Left lung (tissue), 10 donors: Measurements from ENCODE around the gene UBE2O. TPM values are rescaled to one million over a fixed set of nuclear protein-coding genes. Genes with fewer than 3 reads are reported as not detected.

Experiments
- ATAC-seq: fragments of 200-7000 bp; cut with Tn5 transposase; one replicate; pipeline ENCODE4 v1.9.1; 2020; ENCODE audit warnings: moderate library complexity
- DNase-seq, 4 donors: peaks; one replicate each; pipeline ENCODE4 v3.0.0-alpha.2; 2013 to 2020
- H3K27ac ChIP-seq, 2 donors: fragments of 200-600 bp; sonication (generic) in 1 of 2; one replicate each; pipeline versions ENCODE4 v1.5.0 to v1.8.0; 2020 to 2021
- H3K27me3 ChIP-seq, 2 donors: fragments of 200-600 bp; sonication (generic) in 1 of 2; one replicate each; pipeline versions ENCODE4 v1.5.0 to v1.8.0; 2020 to 2021
- H3K36me3 ChIP-seq, 2 donors: fragments of 200-600 bp; sonication (generic) in 1 of 2; one replicate each; pipeline versions ENCODE4 v1.5.0 to v1.8.0; 2020 to 2021
- H3K4me1 ChIP-seq, 2 donors: fragments of 200-600 bp; one replicate each; pipeline ENCODE4 v1.8.0; 2021
- H3K4me3 ChIP-seq, 2 donors: fragments of 200-600 bp; sonication (generic) in 1 of 2; one replicate each; pipeline versions ENCODE4 v1.5.0 to v1.8.0; 2020 to 2021; ENCODE audit warnings: mild to moderate bottlenecking in 1 of 2
- H3K9me3 ChIP-seq, 2 donors: fragments of 200-600 bp; sonication (generic) in 1 of 2; one replicate each; pipeline versions ENCODE4 v1.5.0 to v1.8.0; 2020 to 2021
- intact Hi-C, 2 donors: fragments of 100-400 bp; cut with DNase I; formaldehyde crosslinking; loops; one replicate each; pipeline versions ENCODE4 v1.11.2 to v1.14.2; 2022
- polyA plus RNA-seq, 6 donors: library from polyadenylated mRNA; unstranded; fragments of 120-200 nt; gene quantifications; one replicate each; pipeline ENCODE4 v1.2.1, GENCODE V29; 2013; ENCODE audit not compliant: insufficient read length in 6 of 6
- total RNA-seq, 2 donors: library from RNA; stranded (reverse); fragmentation: NEBNext Ultra II Directional; extraction: Animal tissue kit (Norgen Biotek cat#: 25700); gene quantifications; one replicate each; pipeline ENCODE4 v1.2.1, GENCODE V29; 2021
- TF ChIP-seq, protein P1 (sequence below), 2 donors: fragments of 200-600 bp; sonication (generic) in 1 of 2; IDR thresholded peaks; one replicate each; pipeline versions ENCODE4 v1.5.0 to v1.8.0; 2021; ENCODE audit warnings: antibody characterized with exemption in 2 of 2
- donor health status: DM: no; HTN: yes; CAD: no.
- donor health status: DM: no; HTN: no; CAD: no.

UBE2O gene
- total and polyA plus RNA-seq, 8 donors: 20.1 to 34.8 (median 27.1) TPM

DNA sequence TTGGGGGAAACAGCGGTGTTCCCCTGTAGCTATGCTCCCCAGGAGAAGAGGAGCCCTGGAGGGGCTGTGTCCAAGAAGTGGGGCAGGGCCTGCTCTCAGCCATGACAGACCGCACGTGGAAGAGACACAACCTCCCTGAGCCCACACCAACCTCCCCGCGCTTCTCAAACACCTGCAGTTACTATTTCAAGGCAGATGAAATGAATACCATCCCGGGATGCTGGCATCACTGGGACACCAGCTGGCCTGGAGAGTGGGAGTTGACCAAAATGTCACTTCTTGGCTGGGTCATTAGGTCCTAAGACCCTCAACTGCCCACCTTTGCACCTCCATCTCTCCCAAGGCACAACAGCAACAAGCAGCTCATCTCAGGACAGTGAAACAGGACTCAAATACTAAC is 36.5 kb downstream of the UBE2O start:
- H3K27me3 ChIP-seq: no peaks in the 10 kb centered on the region
- H3K4me3 ChIP-seq: no peak overlapping the region
- TF ChIP-seq, protein P1, sequence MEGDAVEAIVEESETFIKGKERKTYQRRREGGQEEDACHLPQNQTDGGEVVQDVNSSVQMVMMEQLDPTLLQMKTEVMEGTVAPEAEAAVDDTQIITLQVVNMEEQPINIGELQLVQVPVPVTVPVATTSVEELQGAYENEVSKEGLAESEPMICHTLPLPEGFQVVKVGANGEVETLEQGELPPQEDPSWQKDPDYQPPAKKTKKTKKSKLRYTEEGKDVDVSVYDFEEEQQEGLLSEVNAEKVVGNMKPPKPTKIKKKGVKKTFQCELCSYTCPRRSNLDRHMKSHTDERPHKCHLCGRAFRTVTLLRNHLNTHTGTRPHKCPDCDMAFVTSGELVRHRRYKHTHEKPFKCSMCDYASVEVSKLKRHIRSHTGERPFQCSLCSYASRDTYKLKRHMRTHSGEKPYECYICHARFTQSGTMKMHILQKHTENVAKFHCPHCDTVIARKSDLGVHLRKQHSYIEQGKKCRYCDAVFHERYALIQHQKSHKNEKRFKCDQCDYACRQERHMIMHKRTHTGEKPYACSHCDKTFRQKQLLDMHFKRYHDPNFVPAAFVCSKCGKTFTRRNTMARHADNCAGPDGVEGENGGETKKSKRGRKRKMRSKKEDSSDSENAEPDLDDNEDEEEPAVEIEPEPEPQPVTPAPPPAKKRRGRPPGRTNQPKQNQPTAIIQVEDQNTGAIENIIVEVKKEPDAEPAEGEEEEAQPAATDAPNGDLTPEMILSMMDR (IDR thresholded peaks at IDR 0.05): no peak
- H3K9me3 ChIP-seq: no peaks in the 10 kb centered on the region
- H3K4me1 ChIP-seq: peaks cover 0 to 4% of the 10 kb centered on the region in 2 donors
- ATAC-seq (no peak), DNase-seq (no peak)
- intact Hi-C loops: no loop called here
- no peak overlapping the region for H3K27ac ChIP-seq
- peaks cover 0 to 2% of the 10 kb centered on the region in 2 donors for H3K36me3 ChIP-seq

- TF ChIP-seq, protein P1 (IDR thresholded peaks at IDR 0.05): no peak
- DNase-seq (no peak), ATAC-seq (no peak)
- intact Hi-C loops: no loop called here
- Histone ChIP-seq H3K4me1 (peaks cover 0 to 4% of the 10 kb centered on the region in 2 donors), H3K9me3 (no peaks in the 10 kb centered on the region), H3K27ac (no peak overlapping the region), H3K27me3 (no peaks in the 10 kb centered on the region), H3K36me3 (peaks cover 0 to 8% of the 10 kb centered on the region in 2 donors), H3K4me3 (no peak overlapping the region)
These were observed 37.2 kb downstream of the UBE2O start for GRCh38 chr17:76415786-76416185.

DNA sequence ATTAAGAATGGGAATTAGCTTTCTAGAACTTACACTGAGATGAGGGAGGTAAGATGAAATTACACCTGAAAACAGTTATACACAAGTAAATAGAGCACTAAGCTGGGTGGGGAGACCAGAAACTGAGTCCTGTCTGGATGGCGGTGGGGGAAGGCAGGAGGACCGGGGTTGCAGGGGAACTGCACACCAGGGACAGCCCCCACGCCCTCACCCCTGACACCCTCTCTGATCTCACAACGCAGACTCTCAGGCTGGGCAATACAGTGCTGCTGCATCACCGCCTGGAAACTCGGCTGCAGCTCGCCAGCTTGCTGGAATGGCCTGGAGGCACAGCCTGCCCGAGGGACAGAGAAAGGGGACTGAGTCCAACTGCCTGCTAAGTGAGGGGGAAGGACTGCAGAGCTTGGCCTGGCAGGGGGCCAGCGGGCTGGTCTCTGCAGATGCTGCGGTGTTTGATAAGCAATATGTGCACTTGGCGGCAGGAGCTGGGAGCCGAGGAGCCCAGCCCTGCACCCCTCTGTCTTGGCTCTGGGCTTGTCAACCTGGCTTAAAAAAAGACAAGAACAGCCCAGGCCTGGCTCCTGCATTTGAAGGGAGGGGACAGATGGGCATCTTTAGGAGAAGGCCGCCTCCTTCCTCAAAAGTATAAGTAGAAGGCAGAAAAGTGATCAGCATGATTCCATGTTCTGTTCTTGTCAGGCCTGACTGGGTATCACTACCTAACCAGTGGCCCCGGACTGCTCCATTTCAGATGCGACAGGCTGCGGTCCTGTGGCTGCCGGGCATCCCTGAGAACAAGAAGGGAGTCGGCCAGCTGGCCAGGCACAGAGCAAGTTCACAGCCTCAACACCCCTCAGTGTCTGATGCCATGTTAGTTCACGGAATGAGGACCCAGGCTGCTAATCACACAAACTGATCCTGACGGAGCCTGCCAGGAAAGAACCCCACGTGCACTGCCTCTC is 38.3 kb downstream of the UBE2O start:
- TF ChIP-seq, protein P1 (IDR thresholded peaks at IDR 0.05): no peak
- intact Hi-C loops: no loop called here
- DNase-seq (peak in 2 of 4 donors; percentile 73 to 90), ATAC-seq (no peak)
- H3K4me3 ChIP-seq: no peak overlapping the region
- H3K36me3 ChIP-seq: peaks cover 0 to 8% of the 10 kb centered on the region in 2 donors
- no peak overlapping the region for H3K27ac ChIP-seq
- no peaks in the 10 kb centered on the region for H3K27me3 ChIP-seq
- H3K4me1 ChIP-seq: peaks cover 0 to 4% of the 10 kb centered on the region in 2 donors
- no peaks in the 10 kb centered on the region for H3K9me3 ChIP-seq

DNA sequence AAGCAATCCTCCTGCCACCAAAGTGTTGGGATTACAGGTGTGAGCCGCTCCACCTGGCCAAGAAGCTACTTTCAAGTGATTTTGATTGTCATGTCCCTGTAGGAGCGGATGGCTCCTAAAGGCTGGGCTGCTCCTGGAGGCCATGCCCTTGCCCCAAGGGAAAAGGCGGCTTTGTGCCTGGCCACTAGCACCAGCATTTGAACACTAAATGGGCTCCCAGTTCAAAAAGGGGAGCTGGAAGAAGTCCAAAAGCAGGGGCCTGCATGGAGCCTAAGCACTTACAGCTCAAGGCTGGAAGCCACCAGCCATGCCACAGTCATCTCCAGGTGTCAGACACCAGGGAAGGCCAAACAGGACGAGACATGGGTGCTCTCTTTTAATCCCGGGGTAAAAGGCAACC is 41.7 kb downstream of the UBE2O start:
- intact Hi-C loops: no loop called here
- TF ChIP-seq, protein P1 (IDR thresholded peaks at IDR 0.05): no peak
- no peaks in the 10 kb centered on the region for H3K9me3 ChIP-seq
- ATAC-seq (no peak), DNase-seq (no peak)
- H3K4me1 ChIP-seq: peaks cover 0 to 8% of the 10 kb centered on the region in 2 donors
- no peak overlapping the region for H3K4me3 ChIP-seq
- H3K27me3 ChIP-seq: no peaks in the 10 kb centered on the region
- H3K36me3 ChIP-seq: peaks cover 0 to 8% of the 10 kb centered on the region in 2 donors
- H3K27ac ChIP-seq: no peak overlapping the region

GRCh38 chr17:76410328-76410965 is 42.5 kb downstream of the UBE2O start:
- TF ChIP-seq, protein P1 (IDR thresholded peaks at IDR 0.05): no peak
- H3K27ac ChIP-seq: no peak overlapping the region
- H3K27me3 ChIP-seq: no peaks in the 10 kb centered on the region
- H3K4me3 ChIP-seq: no peak overlapping the region
- no peaks in the 10 kb centered on the region for H3K9me3 ChIP-seq
- intact Hi-C loops: no loop called here
- peaks cover 0 to 16% of the 10 kb centered on the region in 2 donors for H3K4me1 ChIP-seq
- ATAC-seq (no peak), DNase-seq (peak in 1 of 4 donors; percentile 42)
- H3K36me3 ChIP-seq: peaks cover 0 to 8% of the 10 kb centered on the region in 2 donors
